Cardiac fibroblast (primary cell): ENCODE results near the gene TMEM45A.

Source experiments
- DNase-seq, 2 donors: peaks; one replicate each; pipeline versions ENCODE4 v3.0.0 to v3.0.0-alpha.2; 2010; ENCODE audit warnings: low read depth in 2 of 2
- H3K4me3 ChIP-seq, 2 donors: replicated peaks in 1 of 2; 1 replicate in 1 of 2; 2 replicates in 1 of 2; pipeline ENCODE4 v1.5.1; 2011; ENCODE audit warnings: low read depth in 2 of 2, low read length in 2 of 2, mild to moderate bottlenecking in 2 of 2, moderate library complexity in 1 of 2
- TF ChIP-seq, protein P1 (sequence below): IDR thresholded peaks from one replicate; pipeline ENCODE4 v1.5.1; 2011; ENCODE audit warnings: low read depth, mild to moderate bottlenecking, low read length, inconsistent platforms

Gene TMEM45A

DNA sequence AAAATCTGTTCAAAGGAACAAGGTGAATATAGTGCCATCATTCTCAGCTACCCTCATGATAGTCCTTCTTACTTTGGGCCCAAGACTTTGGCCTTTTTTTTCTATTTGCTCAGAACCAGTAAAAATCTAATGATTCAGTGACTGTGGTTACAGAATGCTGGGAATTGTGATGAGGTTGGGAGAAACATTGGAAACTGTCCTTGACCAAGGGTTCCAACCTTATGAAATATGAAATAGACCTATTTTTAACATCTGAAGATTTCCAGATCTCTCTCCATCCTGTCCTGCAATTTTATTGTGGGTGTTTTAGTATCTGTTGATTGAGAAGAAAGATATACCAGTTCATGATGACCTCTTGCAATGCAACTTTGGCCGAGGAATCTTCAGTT lies 34.9 kb downstream of the TMEM45A start:
- DNase-seq = no peak
- TF ChIP-seq, protein P1, sequence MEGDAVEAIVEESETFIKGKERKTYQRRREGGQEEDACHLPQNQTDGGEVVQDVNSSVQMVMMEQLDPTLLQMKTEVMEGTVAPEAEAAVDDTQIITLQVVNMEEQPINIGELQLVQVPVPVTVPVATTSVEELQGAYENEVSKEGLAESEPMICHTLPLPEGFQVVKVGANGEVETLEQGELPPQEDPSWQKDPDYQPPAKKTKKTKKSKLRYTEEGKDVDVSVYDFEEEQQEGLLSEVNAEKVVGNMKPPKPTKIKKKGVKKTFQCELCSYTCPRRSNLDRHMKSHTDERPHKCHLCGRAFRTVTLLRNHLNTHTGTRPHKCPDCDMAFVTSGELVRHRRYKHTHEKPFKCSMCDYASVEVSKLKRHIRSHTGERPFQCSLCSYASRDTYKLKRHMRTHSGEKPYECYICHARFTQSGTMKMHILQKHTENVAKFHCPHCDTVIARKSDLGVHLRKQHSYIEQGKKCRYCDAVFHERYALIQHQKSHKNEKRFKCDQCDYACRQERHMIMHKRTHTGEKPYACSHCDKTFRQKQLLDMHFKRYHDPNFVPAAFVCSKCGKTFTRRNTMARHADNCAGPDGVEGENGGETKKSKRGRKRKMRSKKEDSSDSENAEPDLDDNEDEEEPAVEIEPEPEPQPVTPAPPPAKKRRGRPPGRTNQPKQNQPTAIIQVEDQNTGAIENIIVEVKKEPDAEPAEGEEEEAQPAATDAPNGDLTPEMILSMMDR = no peak
- no peak overlapping the region for H3K4me3 ChIP-seq

DNA sequence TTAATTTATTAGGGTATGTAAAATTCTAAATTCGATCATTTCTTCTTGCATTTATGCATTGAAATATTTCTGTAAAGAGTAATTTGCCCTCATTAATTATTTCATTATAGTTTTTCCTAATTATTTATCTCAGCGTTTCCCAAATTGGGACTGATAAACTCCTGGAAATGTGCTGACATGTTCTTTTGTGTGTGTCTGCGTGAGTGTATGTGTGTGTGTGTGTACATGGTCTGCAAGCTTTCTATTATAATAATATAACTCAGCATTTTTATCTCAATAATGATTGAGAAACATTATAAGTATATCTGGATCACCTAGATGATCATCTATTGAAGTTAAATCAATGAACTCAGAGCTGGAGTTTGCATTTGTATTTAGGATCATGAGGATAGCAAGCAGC lies 38.7 kb downstream of the TMEM45A start:
- TF ChIP-seq, protein P1 = no peak
- no peak overlapping the region for H3K4me3 ChIP-seq
- DNase-seq = no peak

DNA sequence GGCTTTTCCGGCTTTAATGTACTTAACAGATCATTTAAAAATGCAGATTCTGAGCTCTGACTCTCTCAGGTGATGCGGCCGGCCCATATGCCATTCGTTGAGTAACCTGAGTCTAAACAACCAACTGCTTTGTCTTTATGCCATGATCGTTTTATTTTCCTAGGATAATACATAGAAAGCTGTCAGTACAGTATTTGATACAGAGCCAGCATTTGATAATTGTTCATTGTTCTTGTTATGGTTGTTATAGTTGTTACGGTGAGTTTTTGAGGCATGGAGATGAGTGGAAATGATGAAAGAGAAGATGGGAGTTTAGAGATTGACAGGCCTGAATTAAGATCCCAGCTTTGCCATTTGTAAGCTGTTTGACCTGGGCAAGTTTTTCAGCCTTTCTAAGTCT lies 40.0 kb downstream of the TMEM45A start:
- TF ChIP-seq, protein P1 = no peak
- DNase-seq = no peak
- no peak overlapping the region for H3K4me3 ChIP-seq

DNA sequence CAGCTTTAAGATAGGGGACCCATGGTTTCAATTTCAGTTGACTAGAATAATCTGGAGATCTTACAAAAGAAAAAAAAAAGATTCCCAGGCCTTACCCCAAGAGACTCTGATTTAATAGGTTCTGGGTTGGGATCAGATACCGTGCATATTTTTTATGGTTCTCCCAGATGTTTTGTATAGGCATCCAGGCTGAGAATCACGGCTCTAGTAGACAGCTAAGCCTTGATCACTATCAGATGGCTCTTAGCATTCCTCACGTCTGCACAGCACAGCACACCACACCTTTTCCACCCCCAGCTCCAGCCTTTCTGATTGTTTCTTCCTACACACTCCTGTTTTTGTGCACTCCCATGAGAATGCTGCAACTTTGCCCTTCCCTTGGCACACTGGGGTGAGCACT lies 40.8 kb downstream of the TMEM45A start:
- H3K4me3 ChIP-seq = no peak overlapping the region
- DNase-seq = no peak
- TF ChIP-seq, protein P1 = no peak

DNA sequence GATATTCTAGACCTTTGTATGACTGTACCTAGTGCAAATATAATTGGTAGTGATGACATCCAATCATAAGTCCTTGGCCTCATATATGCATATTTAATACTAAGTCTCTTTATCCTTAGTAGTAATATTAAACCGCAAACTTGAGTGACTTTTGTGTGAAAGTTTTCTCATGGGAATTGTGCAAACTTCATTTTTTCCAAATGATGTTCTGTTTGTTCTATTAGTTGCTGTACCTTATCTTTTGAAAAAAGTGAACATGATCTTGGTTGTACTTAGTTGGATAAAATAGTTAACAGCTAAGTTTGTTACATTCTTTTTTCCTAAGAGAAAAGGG lies 43.2 kb downstream of the TMEM45A start:
- TF ChIP-seq, protein P1 = no peak
- no peak overlapping the region for H3K4me3 ChIP-seq

DNA sequence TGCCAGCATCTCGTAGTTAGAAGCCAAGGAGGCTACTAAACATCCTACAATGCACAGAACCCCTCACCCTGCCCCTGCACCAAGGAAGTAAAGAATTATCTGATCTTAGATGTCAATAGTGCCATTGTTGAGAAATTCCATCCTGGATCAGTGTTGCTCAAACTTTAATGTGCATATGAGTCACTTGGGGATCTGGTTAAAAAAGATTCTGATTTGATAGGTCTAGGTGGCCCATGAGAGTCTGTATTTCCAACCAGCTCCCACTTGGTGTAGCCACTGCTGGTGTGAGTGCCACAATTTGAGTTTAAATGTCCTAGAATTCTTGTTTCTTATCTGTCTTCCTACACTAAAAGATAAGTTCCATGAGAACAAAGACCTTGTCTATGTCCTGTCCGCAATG lies 43.7 kb downstream of the TMEM45A start:
- H3K4me3 ChIP-seq = no peak overlapping the region
- TF ChIP-seq, protein P1 = no peak
- peak in 1 of 2 donors; percentile 60 for DNase-seq

More for the DNA sequence above, 43.2 kb downstream of the TMEM45A start:
- peak; percentile 60 to 68 for DNase-seq

DNA sequence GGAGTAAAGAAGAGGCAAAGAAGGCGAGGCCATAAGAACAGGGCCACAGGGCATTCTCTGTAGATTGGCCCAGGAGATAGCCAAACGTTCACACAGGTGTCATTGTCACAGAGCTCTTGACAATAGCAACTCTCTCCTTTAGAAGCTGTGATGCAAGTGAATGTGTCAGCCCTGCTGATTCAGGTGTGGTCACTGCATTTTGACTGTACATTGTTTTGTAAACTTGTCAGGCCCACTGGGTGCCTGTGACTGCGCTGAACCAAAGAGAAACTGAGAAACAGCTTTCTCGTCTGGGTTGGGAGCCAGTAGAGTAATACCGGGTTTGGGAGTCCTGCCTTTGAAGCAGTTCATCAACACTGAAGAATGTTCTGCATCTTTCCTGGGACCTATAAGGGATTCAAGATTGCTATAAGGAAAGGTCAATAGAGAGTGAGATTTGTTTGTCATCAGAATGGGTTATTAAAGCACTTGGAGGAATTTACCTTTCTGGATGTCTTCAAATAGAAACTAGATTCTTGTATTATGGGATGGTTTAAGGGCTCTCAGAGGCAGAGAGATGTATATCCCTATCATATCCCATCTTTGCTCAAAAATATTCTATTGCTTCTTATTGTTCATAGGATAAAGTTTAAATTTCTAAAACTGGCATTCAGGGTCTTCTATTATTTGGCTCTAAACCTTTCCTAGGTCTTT lies 45.4 kb downstream of the TMEM45A start:
- no peak for DNase-seq
- no peak overlapping the region for H3K4me3 ChIP-seq
- TF ChIP-seq, protein P1 = no peak
